Lung (tissue), 12 donors: ENCODE results near the gene PCNT. TPM values are rescaled to one million over a fixed set of nuclear protein-coding genes. Genes with fewer than 3 reads are reported as not detected.

Experiments
- ATAC-seq: fragments of 200-7000 bp; cut with Tn5 transposase; one replicate; pipeline ENCODE4 v1.9.1; 2020; ENCODE audit warnings: moderate number of reproducible peaks; ENCODE audit not compliant: insufficient read depth, low FRiP score
- DNase-seq, 3 donors: peaks; one replicate each; pipeline ENCODE4 v3.0.0-alpha.2; 2013 to 2017
- H3K27ac ChIP-seq, 2 donors: one replicate each; pipeline ENCODE4 v1.5.1; 2013; ENCODE audit warnings: mild to moderate bottlenecking in 2 of 2, moderate library complexity in 2 of 2, control low read depth in 1 of 2, inconsistent platforms in 1 of 2, low read depth in 1 of 2, low read length in 1 of 2
- H3K27me3 ChIP-seq, 3 donors: one replicate each; pipeline ENCODE4 v1.5.1; 2013; ENCODE audit warnings: low read length in 2 of 3; ENCODE audit not compliant: control insufficient read depth in 3 of 3, insufficient read depth in 3 of 3
- H3K36me3 ChIP-seq, 4 donors: one replicate each; pipeline ENCODE4 v1.5.1; 2013; ENCODE audit warnings: low read length in 4 of 4, mild to moderate bottlenecking in 1 of 4, moderate library complexity in 1 of 4; ENCODE audit not compliant: control insufficient read depth in 4 of 4, insufficient read depth in 4 of 4
- H3K4me1 ChIP-seq, 5 donors: one replicate each; pipeline ENCODE4 v1.5.1; 2013; ENCODE audit warnings: low read length in 5 of 5, mild to moderate bottlenecking in 2 of 5, moderate library complexity in 1 of 5; ENCODE audit not compliant: control insufficient read depth in 5 of 5, insufficient read depth in 5 of 5
- H3K4me3 ChIP-seq: one replicate; pipeline ENCODE4 v1.5.1; 2013; ENCODE audit warnings: mild to moderate bottlenecking, control low read depth, moderate library complexity
- H3K9ac ChIP-seq, 2 donors: one replicate each; pipeline ENCODE4 v1.5.1; 2013; ENCODE audit warnings: low read length in 2 of 2, control low read depth in 1 of 2; ENCODE audit not compliant: insufficient read depth in 1 of 2
- H3K9me3 ChIP-seq, 4 donors: one replicate each; pipeline ENCODE4 v1.5.1; 2013; ENCODE audit warnings: low read length in 3 of 4, mild to moderate bottlenecking in 1 of 4, moderate library complexity in 1 of 4; ENCODE audit not compliant: control insufficient read depth in 4 of 4, insufficient read depth in 3 of 4
- CTCF ChIP-seq: IDR thresholded peaks from 2 replicates; pipeline ENCODE4 v1.5.1; 2012; ENCODE audit warnings: mild to moderate bottlenecking; ENCODE audit errors: control extremely low read depth, extremely low read depth
- WGBS, 2 donors: extraction: QIAGEN DNeasy Blood & Tissue Kit; methylation state at CpG; one replicate each; pipeline ENCODE4 v1.1.7; 2013; 5-methylcytosine and 5-hydroxymethylcytosine counted together
- polyA plus RNA-seq, 2 donors: library from polyadenylated mRNA; stranded (reverse); fragments of 200-250 nt; gene quantifications; one replicate each; pipeline ENCODE4 v1.2.1, GENCODE V29; 2013
- total RNA-seq, 2 donors: library from RNA; depleted of rRNA in 1 of 2; stranded (reverse); fragments of >200 nt in 1 of 2; gene quantifications; one replicate each; pipeline ENCODE4 v1.2.1, GENCODE V29; 2014 to 2021
- donor health status: control.
- donor health status: control.
- donor health status: Bipolar disorder and iron deficiency.
- donor health status: healthy.
- donor health status: DM: yes; HTN: yes; CAD: no.

Gene PCNT
- total and polyA plus RNA-seq, 4 donors: 9.8 to 37.2 (median 18.5) TPM

- H3K4me3 ChIP-seq: no peak overlapping the region
- H3K9ac ChIP-seq: no peak overlapping the region
- WGBS, 2 donors: 91 to 92% methylated on average over 27 of the region's 27 CpGs
- no peaks in the 10 kb centered on the region for H3K4me1 ChIP-seq
- TF ChIP-seq CTCF: no peak
- no peaks in the 10 kb centered on the region for H3K9me3 ChIP-seq
- ATAC-seq (no peak), DNase-seq (no peak)
- H3K27ac ChIP-seq: no peak overlapping the region
- peaks cover 6 to 45% (median 22%) of the 10 kb centered on the region in 4 donors for H3K36me3 ChIP-seq
- H3K27me3 ChIP-seq: no peaks in the 10 kb centered on the region
Measured at GRCh38 chr21:46393941-46394594, 70.1 kb downstream of the PCNT start.

- Histone ChIP-seq H3K27ac (no peak overlapping the region), H3K4me1 (no peaks in the 10 kb centered on the region), H3K9me3 (no peaks in the 10 kb centered on the region), H3K36me3 (peaks cover 6 to 44% (median 25%) of the 10 kb centered on the region in 4 donors), H3K4me3 (no peak overlapping the region), H3K27me3 (no peaks in the 10 kb centered on the region), H3K9ac (no peak overlapping the region)
- WGBS, 2 donors: 92 to 95% methylated on average over 13 of the region's 13 CpGs
- DNase-seq (no peak), ATAC-seq (no peak)
- no peak for TF ChIP-seq CTCF
Measured at GRCh38 chr21:46394595-46395104, 70.7 kb downstream of the PCNT start.

GRCh38 chr21:46397211-46397905, 73.4 kb downstream of the PCNT start:
- ATAC-seq: no peak
- 93 to 94% methylated on average over 21 of the region's 21 CpGs for WGBS, 2 donors
- DNase-seq: no peak
- TF ChIP-seq CTCF: no peak
- Histone ChIP-seq H3K36me3 (peaks cover 6 to 44% (median 27%) of the 10 kb centered on the region in 4 donors), H3K9ac (no peak overlapping the region), H3K27me3 (no peaks in the 10 kb centered on the region), H3K4me1 (no peaks in the 10 kb centered on the region), H3K4me3 (no peak overlapping the region), H3K27ac (no peak overlapping the region), H3K9me3 (no peaks in the 10 kb centered on the region)
